Activated CD4-positive, CD25-positive, alpha-beta regulatory T cell treated with anti-CD3 and anti-CD28 coated beads, Interleukin-2, amount 50 U/mL, for 24 hours (primary cell): ENCODE measurements around the gene MAN1B1.
"Not testable (repeated sequence)": the region's sequence is repeated elsewhere in the genome, so short reads cannot be mapped to it uniquely, and the experiment has no call there.

Source experiments
- ATAC-seq, 2 donors: fragments of 150-1000 bp; cut with Tn5 transposase; one replicate each; pipeline ENCODE4 v1.10.0; 2021; ENCODE audit warnings: mild to moderate bottlenecking in 1 of 2, moderate library complexity in 1 of 2

Gene MAN1B1

DNA sequence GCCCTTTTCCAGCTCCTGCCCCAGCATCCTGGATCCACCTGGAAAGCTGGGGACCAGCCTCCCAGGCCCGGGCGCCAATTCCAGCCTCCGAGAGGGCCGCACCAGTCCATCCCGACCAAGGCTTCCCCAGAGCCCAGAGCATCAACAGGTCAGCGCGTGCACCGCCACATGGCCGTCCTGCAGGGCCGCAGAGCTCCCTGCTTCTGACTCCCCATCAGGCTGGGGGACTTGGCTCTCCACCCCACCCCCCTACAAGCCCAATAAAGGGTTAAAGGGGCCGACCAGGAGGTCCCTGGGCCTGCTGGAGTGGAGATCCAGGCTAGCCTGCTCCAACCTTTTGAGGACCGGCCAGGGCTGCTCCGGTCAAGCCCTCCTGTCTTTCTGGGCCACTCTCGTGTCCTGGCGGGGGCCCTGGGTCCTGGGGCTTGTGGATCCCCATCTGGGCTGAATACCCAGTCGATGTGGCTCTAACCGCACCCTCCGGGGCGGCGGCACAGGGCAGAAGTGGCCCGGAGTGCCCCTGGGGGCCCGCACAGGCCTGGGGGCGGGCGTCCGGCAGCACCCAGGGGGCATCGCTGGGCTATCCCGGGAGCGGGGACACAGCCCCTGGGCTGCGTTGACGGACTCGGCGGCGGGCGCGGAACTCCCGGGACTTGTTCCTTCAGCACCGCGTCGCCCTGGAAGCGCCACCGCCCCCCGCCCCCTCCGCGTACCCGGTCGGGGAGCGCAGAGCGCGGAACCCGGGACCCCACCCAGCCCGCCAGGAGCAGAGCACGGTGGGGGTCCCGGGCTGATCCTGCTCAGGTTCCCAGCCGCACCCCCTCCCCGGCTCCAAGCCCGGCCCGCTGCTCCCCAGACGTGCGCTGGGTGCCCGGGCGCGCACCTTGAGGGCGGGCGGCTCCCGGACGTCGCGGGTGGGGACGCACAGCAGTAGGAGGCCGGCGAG lies 33.5 kb upstream of the MAN1B1 start:
- peak in 1 of 2 donors; percentile 16 for ATAC-seq

DNA sequence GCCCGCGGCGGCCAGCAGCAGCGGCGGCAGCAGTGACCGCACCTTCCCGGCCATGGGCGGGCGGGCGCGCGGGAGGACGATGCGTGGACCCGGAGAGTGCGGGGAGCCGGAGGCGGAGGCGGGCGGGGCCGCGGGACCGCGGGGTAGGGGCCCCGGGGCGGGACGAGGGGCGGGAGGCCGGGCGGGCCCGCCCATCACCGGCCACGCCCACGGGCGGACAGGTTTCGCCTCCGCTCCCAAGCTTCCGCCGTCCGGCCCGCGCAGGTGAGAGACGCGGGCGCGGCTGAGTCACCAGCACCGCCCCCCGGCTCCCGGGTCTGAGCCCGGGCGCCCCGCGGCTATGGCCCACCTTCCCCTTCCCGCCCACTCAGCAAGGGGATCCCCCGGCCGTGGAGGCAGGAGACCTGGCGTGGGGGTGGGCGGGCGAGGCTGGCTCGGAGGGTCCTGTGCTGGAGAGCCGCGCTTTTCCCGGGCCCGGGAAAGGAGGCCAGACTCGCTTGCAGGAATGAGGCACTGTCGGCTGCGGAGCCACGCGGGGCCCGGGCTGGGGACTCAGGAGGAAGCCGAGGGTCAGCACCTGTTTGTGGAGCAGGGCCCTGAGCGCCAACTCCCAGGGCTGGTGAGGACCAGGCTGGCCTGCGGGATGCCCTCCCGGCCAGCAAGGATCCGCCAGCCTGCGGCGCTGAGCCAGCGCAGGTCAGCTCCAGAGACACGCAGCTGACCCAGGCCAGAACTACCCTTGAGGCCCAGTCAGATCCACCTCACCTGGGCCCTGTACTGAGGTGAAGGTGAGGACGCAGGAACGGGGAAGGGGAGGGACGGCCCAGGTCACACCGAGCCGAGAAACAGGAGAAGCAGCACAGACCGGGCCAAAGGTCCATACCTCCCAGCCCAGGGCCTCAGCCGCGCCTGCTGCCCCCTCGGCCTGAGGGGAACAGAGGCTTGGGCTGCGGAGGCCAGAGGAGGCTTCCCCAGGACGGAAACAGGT lies 32.5 kb upstream of the MAN1B1 start, which contains the start of gene ENTPD2:
TSS of gene ENTPD2 (minus strand) at position 118 of the 988 bp plus-strand sequence. CDS start at position 54, 64 bp downstream.
- ATAC-seq = peak; percentile 55 to 68

DNA sequence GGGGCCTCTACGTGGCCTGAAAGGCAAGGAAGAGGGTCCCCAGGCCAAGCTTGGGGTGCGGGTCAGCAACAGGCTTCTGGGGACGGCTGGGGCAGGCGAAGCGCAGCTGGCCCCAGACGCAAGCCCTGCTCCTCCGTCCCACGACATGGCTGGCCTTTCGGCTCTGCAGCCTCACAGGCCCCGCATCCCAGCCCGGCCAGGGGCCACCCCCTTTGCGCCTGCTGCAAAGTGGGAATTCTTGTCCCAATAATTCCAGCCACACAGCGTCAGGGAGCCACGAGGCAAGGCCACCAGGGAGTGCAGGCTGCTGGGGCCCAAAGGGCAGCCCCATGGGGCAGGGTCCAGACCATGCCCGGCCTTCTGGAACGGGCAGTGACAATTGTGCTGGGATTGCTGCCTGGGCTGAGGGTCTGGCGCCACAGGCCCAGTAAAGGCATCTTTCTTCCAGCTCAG lies 31.8 kb upstream of the MAN1B1 start:
- ATAC-seq = no peak

DNA sequence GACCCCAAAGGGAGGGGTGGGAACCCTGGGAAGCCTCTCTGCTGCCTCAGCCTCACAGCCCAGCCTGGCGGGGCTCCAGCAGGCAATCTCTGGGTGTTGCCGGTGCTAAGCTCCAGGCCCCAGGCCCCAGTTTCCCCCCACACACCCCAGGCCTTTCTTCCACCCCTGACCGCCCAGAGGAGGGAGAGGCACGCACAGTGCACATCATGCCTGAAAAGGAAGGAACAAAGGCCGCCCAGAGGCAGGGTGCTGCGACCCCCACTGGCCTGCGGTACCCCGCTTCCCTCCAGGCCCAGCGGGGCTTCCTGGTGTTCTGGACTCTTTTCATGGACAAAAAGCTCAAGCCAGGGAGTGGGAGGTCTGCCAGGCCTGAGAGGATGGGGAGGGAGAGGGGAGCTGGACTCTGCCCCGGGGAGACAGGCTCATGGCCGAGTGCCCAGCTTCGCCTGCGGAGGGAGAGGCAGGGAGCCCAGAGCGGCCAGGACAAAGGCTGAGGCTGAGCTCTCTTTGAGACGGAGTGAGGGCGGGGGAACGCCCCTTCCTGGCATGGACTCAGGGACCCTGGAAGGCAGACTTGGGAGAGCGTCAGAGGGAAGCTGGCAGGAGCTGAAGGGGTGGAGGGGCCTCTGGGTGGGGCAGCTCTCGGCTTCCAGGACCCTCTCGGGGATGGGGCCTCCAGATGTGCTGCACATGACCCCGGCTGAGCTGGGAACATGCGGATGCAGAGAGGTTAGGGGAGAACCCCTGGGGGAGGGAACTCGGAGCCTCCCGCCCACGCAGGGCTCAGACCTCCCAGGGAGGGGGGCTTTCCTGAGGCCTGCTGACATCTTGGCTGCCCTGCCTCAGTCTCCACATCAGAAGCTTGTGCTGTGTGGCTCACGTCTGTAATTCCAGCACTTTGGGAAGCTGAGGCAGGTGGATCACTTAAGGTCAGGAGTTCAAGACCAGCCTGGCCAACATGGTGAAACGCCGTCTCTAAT lies 31.1 kb upstream of the MAN1B1 start:
- no peak for ATAC-seq

DNA sequence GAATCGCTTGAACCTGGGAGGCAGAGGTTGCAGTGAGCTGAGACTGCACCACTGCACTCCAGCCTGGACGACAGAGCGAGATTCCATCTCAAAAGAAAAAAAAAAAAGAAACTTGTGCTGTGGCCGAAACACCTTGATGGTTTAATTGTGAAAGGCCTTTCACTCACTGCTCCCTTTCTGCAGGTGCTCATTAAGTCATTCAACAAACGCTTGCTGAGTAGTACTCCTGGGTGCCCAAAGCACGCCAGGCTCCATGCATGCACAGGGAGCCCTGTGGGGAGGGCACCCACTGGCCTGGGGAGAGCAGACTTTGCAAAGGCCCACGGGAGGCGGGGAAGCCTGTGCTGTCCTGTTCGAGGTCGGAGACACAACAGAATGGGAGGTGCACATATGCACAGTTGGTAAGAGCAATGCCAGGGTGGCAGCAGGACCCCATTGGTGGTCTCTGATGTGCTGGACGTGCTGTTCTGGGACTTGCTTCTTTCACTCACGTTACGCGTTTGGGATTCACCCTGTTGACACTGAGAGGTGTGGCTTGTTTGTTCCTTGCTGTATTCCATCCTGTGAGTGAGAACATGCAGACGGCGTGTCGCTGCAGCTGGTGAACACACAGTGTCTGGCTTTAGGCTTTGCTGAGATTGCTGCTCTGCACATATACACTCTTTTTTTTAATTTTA lies 29.9 kb upstream of the MAN1B1 start:
- no peak for ATAC-seq

DNA sequence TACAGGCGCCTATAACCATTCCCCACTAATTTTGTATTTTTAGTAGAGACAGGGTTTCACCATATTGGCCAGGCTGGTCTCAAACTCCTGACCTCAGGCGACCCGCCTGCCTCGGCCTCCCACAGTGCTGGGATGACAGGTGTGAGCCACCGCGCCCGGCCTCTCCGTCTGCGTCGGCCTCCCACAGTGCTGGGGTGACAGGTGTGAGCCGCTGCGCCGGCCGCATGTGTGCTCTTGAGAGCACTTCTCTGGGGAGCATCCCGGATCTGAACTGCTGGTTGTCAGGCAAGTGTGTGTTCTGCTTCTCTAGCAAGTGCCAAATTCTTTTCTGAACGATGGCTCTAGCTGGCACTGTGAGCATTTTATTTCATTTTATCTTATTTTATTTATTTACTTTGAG lies 29.2 kb upstream of the MAN1B1 start:
- ATAC-seq = no peak

DNA sequence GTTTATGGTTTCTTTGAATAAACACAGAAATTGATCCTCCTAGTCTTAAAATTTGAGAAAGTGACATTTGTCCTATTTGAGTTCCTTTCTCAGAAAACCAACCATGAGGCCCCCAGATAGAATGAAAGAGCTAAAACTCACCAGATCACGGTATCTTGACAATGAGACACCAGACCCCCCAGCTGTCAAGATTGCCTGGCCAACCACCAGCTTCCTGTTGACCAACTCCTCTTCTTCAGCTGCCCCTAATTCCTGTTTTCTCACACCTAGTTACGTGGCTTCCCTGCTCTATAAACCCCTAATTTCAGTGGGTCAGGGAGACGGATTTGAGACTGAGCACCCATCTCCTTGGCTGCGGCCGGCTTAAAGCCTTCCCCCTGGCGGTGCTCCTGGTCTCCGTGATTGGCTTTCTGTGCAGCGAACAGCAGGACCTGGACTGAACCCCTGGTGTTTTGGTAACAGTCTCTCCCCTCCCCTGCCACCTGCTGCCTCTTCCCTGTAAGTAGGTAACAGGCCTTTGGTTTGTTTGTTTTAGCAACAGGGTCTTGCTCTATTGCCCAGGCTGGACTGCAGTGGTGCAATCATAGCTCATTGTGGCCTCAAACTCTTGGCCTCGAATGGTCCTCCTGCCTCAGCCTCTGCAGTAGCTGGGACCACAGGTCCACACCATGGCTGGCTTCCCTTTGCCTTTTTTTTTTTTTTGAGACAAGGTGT lies 28.1 kb upstream of the MAN1B1 start:
- no peak for ATAC-seq

DNA sequence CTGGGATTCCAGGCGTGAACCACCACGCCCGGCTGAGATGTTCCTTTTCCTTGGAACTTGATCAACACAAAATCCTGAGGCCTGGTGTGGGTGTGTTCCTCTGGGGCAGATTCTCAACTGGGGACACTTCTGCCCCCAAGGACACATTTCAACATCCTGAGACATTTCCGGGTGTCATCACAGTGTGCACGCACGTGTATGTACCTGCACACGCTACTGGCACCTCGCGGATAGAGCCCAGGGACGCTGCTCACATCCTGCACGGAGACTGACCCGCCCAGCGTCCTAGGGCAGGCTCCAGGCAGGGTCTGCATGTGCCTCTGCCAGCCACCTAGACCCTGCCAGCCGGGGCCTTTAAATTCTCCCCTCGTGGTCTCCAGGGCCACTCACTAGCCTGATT lies 24.4 kb upstream of the MAN1B1 start:
- no peak for ATAC-seq

DNA sequence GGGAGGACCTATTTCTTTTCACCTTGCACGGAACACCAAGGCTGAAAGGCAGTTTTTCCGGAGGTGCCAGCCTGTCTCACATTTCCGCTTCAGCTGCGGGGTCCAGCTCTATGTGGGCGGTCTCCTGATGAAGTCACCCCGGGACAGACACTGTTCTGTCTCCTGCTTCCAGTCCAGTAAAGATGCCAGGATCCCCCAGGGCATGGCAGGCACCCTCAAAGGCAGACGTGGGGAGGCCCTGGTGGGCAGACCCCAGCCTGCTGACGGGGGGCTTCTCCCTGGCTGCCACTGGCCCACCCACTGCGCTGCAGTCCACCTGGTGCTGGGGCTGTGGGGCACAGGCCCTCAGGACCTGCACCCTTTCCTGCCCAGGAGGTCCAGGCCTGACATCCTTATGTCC lies 24.0 kb upstream of the MAN1B1 start:
- not testable (repeated sequence) for ATAC-seq

DNA sequence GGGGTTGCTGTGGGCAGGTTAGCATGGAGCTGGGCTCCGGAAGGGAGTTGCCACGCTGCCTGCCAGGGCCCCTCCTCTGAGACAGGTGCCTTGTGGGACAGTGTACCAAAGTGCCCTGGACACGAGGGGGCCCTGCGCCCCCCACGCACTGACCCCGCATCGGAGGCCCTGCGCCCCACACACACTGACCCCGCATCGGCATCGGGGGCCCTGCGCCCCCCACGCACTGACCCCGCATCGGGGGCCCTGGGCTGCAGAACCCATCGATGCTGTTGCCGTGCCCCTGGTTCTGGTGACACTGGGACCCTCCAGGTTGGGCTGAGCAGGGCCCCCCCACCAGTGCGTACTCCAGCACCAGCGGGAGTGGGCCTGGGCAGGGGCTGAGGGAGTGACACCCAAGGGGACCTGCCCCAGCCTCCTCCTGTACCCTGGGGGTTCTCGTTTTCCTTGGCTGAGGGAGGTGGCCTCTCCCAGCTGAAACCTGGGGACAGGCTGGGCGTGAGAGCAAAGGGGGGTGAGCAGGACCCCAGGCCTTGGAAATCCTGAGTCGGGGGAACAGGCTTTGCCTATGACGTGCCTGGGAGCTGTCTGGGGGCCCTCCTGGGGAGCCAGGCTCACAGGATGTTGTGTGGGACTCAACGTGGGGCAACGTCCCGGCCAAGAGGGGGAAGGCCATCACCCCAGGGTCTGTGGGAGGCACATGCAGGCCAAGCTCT lies 23.3 kb upstream of the MAN1B1 start:
- no peak for ATAC-seq

DNA sequence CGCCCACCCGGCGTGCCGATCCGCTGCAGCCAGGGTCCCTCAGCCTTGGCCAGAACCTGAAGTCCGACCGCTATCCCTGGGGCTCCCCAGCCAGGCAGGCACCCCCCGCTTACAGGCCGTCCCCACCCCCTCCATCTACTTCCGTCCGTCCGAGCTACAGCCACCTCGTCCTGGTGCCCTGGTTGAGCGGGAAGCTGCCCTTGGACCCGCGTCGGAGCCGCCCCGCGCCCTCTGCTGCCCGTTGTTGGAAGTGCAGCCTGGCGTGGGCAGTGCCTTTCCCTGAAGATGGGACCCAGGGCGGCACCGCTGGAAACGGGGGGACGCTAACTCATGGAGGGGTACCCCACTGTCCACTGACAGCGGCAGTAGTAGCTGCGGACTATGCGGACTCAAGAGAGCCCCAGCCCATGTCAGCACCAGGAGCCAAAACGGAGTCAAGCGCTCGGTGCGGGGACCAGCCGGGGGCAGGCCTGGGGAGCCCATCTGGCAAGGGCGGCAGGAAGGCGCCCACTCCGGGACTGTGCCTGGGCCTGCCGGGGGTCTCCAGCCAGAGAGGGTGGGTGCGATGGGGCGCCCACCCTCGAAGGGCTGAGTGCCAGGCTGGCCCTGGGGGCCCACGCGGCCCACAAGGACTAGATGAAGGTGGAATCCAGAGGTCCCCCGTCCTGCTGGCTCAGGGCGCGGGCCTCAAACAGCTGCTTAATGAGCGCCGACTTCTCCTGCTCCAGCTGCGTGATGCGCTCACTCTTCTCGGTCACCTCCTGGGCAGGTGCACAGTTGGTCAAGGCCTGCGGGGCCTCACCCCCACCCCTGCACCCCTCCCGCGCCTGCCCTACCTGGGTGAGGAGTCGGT lies 22.5 kb upstream of the MAN1B1 start:
- peak; percentile 27 to 34 for ATAC-seq

DNA sequence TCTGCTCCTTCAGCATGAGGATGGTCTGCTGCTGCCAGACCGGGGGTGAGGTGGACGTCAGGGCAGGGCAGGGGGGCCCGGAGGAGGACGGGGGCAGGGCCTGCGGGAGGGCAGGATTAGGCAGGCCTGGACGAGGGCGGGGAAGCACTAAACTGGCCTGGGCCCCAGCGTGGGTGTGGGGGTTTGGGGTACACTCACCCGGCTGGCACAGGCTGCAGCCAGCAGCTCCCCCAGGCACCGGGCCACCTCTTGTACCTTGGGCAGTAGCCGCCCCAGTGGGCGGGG lies 22.0 kb upstream of the MAN1B1 start:
- no peak for ATAC-seq

DNA sequence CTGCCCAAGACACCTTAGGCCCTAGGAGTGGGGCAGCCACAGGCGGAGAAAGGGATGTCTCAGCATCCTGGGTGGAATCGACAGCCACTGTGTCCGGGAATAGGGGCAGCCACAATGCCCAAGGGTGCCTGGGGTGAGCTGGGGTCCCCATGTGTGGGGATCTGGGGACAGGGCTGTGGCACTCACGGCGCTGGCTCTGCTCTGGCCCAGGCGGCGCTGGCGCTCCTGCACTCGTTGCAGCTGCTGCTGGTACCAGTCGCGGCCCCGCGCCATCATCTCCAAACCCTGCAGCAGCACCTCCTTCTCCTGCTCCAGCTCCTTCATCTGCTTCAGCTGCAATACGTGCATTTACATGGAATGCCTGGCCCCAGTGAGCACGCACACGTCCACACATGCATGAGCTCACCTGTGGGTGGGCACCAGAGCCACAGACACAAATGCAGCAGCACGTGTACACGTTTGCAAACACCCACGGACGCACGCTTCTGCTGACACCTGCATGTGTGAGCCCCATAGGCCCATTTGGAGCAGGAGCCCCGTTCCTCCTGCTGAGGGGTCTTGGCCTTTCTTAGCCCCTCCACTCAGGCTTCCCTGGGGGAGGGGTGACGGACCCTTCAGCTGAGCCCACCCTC lies 21.3 kb upstream of the MAN1B1 start:
- no peak for ATAC-seq

DNA sequence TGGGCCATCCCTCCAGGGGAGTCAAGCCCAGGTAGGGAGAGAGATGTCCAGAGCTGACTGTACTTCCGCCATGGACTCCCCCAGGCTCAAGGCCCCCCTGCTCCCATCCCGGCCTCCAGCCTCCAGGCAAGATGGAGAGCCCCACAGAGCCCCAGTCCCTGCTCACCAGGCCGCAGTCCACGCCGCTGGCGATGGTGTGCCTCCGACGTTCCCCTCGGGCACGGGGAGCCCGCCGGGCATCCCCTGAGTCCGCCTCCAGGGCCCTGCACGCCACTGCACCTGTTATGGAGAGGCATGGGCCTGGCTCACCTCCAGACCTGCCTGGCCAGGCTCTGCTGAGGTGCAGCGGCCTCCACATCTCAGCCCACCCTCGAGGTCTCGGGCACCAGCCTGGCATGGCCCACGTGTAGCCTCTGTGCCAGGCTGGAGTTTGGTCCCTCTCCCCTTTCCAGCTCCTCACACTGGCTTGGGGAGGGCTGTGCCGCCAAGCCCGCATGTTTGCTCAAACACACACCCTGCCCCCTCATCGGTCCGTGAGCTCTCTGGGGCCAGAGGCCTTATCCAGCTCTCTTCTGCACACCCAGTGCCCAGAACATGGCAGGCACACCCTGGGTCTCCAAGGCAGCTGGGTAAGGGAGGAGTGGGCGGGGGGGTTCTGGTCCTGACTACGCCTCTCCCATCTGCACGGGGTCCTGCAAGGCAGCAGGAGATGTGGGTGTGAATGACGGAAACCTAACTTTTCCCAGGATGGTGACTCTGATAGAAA lies 20.5 kb upstream of the MAN1B1 start:
- ATAC-seq = no peak

DNA sequence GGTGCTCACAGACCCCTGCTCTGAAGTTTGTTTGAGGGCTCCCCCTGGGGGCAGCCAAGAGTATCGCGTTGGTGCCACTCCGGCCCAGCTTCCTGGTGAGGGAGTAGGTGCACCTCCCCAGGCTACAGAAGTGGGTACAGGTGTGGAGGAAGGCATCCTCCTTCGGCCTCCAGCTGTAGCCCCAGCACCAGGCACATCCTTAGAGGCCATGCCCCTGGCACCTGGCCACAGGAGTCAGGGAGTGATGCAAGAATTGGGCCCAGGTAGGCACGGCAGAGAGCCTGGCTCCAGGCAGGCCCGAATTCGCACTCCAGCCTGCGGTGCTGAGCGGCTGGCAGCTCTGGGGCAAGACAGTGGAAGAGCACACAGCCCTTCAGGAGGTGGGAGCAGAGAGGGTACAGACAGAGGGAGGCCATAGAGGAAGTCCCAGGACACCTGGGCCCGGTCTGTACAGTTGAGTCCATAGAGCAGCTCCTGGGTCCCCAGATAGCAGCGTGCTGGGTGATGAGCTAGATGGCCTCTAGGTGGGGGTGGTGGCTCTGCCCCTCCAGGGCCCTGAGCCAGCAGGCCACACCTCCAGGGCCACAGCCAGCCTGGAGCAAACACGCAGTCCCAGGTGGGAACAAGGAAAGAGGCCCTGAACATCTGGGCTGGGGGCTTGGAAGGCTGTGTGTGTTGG lies 18.8 kb upstream of the MAN1B1 start:
- peak; percentile 59 to 60 for ATAC-seq

DNA sequence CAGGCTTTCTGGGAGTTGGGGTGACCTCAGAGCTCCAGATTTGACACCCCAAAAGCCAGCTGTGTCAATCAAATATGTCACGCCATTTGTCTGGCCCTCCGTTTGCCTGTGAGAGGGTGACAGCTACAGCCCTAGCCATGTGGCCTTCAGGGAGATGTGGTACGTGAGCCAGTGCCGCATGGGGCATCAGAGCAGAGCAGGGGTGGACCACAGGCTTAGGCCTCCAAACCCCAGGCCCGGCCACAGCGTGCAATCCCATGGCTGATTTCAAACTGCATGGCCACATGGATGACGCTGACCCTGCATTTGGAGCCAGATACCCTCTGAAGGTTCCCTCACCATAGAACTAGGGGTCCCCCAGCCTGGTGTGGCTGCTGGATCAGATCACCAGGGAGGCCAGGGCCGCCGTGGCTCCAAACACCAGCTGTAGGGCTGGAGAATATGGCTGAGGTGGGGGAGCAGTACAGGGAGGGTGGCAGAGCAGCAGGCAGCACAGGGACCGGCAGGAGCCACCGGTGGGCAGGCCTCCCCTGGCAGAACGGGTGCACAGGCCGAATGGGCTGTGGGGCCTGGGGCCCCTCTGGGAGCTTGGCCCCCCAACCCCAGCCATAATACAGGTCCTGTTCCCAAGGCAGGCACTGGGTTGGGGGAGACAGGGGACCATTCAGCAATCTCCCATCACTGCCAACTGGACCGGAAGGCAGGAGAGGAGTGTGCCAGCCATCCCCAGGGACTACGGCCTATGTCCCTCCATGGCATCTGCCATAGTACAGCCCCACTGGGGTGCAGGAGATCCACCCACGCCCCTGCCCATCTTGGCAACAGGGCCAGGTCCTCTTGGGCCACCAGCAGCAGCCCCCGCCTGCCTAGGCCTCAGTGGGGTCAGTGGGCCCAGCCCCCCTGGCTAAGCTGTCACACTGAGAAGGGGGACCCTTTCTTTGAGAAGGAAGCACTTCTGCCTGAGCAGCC lies 18.0 kb upstream of the MAN1B1 start:
- no peak for ATAC-seq
